Lower lobe of right lung (tissue), 2 donors: ENCODE results near the gene EHD1. TPM values are rescaled to one million over a fixed set of nuclear protein-coding genes. Genes with fewer than 3 reads are reported as not detected.

Experiments used
- ATAC-seq, 2 donors: fragments of 200-7000 bp; cut with Tn5 transposase; one replicate each; pipeline ENCODE4 v1.9.1; 2020 to 2022; ENCODE audit warnings: mild to moderate bottlenecking in 2 of 2, moderate library complexity in 2 of 2
- DNase-seq: peaks from one replicate; pipeline ENCODE4 v3.0.0-alpha.2; 2020
- H3K27ac ChIP-seq: fragments of 200-600 bp; one replicate; pipeline ENCODE4 v1.8.0; 2022
- H3K27me3 ChIP-seq: fragments of 200-600 bp; one replicate; pipeline ENCODE4 v1.8.0; 2022; ENCODE audit warnings: low read depth
- H3K36me3 ChIP-seq: fragments of 200-600 bp; one replicate; pipeline ENCODE4 v1.8.0; 2022; ENCODE audit warnings: mild to moderate bottlenecking
- H3K4me1 ChIP-seq: fragments of 200-600 bp; one replicate; pipeline ENCODE4 v1.8.0; 2022
- H3K4me3 ChIP-seq: fragments of 200-600 bp; one replicate; pipeline ENCODE4 v1.8.0; 2022; ENCODE audit warnings: mild to moderate bottlenecking
- H3K9me3 ChIP-seq: fragments of 200-600 bp; one replicate; pipeline ENCODE4 v1.8.0; 2022
- intact Hi-C: fragments of 100-400 bp; cut with DNase I; formaldehyde crosslinking; loops from one replicate; pipeline ENCODE4 v1.11.0; 2022
- total RNA-seq: library from RNA; stranded (reverse); fragmentation: NEBNext Ultra II Directional; extraction: Animal tissue kit (Norgen Biotek cat#: 25700); gene quantifications from one replicate; pipeline ENCODE4 v1.2.1, GENCODE V29; 2021
- TF ChIP-seq, protein P1 (sequence below): fragments of 200-600 bp; IDR thresholded peaks from one replicate; pipeline ENCODE4 v1.8.0; 2022; ENCODE audit warnings: antibody characterized with exemption, mild to moderate bottlenecking
- donor health status: DM: no; HTN: yes; CAD: no; lungs with severe emphysema.

EHD1 gene
- total RNA-seq, 1 donor from 2014 or later = 73.4 TPM

DNA sequence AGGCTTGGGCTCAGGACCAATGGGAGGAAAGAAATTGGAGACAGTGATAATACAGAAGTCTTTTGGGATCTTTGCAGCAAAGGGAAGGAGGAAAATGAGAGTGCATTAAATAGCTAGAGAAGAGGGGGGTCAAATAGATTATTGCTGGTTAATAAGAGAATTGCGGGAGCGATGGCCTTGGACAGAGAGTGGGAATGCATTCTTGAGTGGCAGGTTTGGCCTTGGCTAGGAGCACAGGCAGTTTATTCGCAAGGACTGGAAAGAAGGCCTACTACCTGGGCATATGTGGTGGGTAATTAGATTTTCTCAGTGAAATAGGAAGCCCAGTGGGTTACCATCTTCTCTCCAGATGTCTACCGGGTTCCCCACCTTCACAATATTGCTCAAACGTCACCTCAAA lies 64.6 kb downstream of the EHD1 start:
- H3K4me3 ChIP-seq = no peak overlapping the region
- intact Hi-C loops = no loop called here
- H3K4me1 ChIP-seq = peaks cover 12% of the 10 kb centered on the region
- H3K9me3 ChIP-seq = no peaks in the 10 kb centered on the region
- TF ChIP-seq, protein P1, sequence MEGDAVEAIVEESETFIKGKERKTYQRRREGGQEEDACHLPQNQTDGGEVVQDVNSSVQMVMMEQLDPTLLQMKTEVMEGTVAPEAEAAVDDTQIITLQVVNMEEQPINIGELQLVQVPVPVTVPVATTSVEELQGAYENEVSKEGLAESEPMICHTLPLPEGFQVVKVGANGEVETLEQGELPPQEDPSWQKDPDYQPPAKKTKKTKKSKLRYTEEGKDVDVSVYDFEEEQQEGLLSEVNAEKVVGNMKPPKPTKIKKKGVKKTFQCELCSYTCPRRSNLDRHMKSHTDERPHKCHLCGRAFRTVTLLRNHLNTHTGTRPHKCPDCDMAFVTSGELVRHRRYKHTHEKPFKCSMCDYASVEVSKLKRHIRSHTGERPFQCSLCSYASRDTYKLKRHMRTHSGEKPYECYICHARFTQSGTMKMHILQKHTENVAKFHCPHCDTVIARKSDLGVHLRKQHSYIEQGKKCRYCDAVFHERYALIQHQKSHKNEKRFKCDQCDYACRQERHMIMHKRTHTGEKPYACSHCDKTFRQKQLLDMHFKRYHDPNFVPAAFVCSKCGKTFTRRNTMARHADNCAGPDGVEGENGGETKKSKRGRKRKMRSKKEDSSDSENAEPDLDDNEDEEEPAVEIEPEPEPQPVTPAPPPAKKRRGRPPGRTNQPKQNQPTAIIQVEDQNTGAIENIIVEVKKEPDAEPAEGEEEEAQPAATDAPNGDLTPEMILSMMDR = no peak
- no peaks in the 10 kb centered on the region for H3K27me3 ChIP-seq
- ATAC-seq (no peak), DNase-seq (no peak)
- no peaks in the 10 kb centered on the region for H3K36me3 ChIP-seq
- H3K27ac ChIP-seq = no peak overlapping the region

DNA sequence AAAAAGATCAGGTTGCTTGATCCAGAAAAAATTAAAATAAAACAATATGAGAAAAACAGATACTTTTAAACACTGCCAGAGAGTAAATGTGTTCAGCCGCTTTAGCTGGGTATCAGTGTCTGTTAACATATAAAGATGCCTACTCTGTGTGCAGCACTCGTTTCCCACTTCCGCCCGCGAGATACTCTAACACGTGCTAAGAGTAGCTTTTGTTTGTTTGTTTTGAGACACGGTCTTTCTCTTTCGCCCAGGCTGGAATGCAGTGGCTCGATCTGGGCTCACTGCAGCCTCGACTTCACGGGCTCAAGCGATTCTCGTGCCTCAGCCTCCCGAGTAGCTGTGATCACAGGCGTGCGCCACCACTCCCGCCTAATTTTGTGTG lies 67.5 kb downstream of the EHD1 start:
- Histone ChIP-seq H3K27me3 (no peaks in the 10 kb centered on the region), H3K4me3 (peak overlapping the region; percentile 81), H3K36me3 (peaks cover 11% of the 10 kb centered on the region), H3K27ac (peak overlapping the region; percentile 68), H3K4me1 (peaks cover 12% of the 10 kb centered on the region), H3K9me3 (no peaks in the 10 kb centered on the region)
- DNase-seq = no peak
- TF ChIP-seq, protein P1 = no peak
- ATAC-seq = peak; percentile 5 to 7
- intact Hi-C loops = no loop called here

DNA sequence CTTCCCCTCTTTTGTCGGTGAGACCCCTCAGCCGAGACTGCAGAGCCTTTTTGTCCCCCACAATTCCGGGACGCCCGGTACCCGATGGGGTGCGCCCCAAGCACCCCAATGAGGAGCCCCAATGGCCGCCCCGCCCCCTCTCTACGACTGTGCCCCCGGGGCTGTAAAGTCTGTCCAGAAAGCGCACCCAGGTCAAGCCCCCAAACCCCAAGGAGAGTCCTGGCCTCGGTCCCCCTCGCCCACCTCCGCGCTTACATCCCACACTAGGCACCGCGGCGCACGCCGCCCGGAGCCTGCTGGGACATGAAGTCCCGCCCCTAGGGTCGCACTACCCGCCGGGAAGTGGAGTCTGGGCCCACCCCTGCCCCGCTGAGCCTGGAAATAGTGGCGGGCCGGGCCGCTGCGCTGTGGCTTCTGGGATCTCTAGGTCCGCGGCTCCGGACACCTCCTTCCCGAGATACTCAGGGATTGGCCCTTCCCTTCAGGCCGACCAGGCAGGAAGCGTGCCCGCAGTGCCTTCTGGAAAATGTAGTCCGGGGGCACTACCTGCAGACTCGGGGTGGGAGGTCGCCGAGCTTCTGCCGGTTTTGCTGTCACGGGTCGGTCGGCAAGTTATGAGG lies 68.0 kb downstream of the EHD1 start, which contains the start of gene MEN1:
TSS of gene MEN1 (minus strand) at position 281 of the 620 bp plus-strand sequence. CDS start 442 bp downstream, outside the sequence.
- H3K27me3 ChIP-seq = no peaks in the 10 kb centered on the region
- no peaks in the 10 kb centered on the region for H3K9me3 ChIP-seq
- intact Hi-C loops = no loop called here
- ATAC-seq (peak; percentile 99), DNase-seq (peak; percentile 98)
- H3K4me3 ChIP-seq = peak within 1 kb of the TSS; percentile 81
- peak within 1 kb of the TSS; percentile 68 for H3K27ac ChIP-seq
- peaks cover 16% of the 10 kb centered on the region for H3K36me3 ChIP-seq
- peaks cover 12% of the 10 kb centered on the region for H3K4me1 ChIP-seq
- TF ChIP-seq, protein P1 = no peak

DNA sequence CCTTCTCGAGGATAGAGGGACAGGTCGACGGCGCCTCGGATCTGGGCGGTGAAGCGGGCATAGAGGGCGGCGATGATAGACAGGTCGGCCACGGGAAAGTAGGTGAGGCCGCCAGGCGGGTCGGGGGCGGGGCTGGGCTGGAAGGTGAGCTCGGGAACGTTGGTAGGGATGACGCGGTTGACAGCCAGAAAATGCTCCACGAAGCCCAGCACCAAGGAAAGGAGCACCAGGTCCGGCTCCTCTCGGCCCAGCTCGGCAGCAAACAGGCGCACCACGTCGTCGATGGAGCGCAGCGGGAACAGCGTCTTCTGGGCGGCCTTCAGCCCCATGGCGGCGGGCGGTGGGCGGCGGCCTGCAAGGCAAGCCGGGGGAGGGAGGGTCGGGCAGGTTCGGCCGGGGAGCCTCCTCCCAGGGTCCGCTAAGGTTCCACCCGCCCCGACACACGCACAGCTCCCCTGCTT lies 68.6 kb downstream of the EHD1 start:
- Histone ChIP-seq H3K27me3 (no peaks in the 10 kb centered on the region), H3K9me3 (no peaks in the 10 kb centered on the region), H3K27ac (peak overlapping the region; percentile 68), H3K4me3 (peak overlapping the region; percentile 81), H3K4me1 (peaks cover 14% of the 10 kb centered on the region), H3K36me3 (peaks cover 22% of the 10 kb centered on the region)
- DNase-seq (no peak), ATAC-seq (peak; percentile 37 to 69)
- intact Hi-C loops = no loop called here
- TF ChIP-seq, protein P1 = no peak

DNA sequence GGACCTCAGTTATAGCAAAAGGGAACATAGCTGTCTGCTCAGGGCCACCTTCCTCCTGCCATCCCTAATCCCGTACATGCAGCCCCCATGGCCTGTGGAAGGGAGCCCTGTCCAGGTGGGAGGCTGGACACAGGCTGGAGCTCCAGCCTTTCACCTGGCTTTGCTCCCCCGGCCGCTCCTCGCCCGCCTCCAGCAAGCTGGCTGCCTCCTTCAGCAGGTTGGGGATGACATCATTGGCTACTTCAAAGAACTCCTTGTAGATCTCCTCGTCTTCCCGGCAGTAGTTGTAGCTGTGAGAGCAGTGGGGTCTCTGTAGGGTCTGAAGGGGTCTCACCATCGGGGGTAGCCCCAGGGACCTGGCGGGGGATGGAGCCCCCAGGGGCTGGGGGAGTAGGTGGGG lies 72.9 kb downstream of the EHD1 start:
- no peak overlapping the region for H3K27ac ChIP-seq
- TF ChIP-seq, protein P1 = no peak
- intact Hi-C loops = no loop called here
- ATAC-seq (no peak), DNase-seq (no peak)
- no peaks in the 10 kb centered on the region for H3K9me3 ChIP-seq
- no peaks in the 10 kb centered on the region for H3K27me3 ChIP-seq
- peaks cover 26% of the 10 kb centered on the region for H3K36me3 ChIP-seq
- peaks cover 47% of the 10 kb centered on the region for H3K4me1 ChIP-seq
- no peak overlapping the region for H3K4me3 ChIP-seq
